NCI-H128 (cell line): ENCODE data around the gene SVOPL.

ENCODE experiments used
- DNase-seq: peaks from one replicate; lab custom pipeline; 2025; ENCODE audit not compliant: unreplicated experiment; lab: John Stamatoyannopoulos, UW

SVOPL gene

DNA sequence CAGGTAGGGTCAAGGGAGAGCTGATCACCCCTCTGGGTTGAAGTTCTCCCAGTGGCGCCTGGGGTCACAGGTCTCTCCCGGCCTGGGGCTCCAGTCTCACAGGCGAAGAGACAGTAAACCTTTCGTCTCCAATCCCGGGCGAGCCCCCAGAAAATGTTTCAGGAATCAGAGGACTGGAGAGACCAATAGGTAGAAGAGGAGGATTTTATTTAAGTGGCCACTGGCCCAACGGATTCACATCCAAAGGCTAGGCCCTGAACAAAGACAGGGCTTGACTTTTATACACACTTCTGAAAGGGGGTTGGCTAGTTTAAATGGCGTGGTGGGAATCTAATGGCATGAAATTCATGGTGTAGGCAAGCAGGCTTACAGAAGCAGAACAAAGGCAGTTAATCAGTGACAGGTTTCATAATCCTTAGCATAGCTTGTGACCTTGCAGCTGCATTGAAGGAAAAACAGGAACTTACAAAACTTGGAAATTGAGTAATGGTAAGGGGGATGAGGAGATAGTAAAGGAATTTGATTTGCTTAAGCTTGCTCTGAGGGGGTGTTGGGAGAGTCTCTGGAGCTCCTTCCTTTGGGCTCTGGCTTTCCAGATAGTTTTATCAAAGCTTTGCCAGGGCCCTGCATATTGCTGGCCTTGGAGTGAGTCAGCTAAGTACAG is 135.6 kb downstream of the SVOPL start:
- no peak for DNase-seq

DNA sequence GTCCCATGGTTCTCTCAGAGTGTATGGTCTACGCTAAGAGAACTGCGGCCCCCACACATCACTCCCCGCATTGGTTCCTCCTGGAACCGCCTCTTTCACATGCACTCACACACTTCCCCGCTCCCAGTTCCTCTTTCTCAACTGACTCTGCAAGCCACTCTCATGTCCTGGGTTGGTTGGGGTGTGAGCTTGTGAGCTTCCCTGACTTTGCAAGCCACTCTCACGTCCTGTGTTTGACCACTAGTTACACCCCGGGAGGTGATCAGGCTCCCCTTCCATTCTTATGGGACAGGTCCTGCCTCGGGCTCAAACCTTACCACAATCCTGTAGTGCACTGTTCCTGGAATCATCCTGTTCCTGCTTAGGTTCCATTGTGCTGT is 136.1 kb downstream of the SVOPL start:
- DNase-seq, result no peak

DNA sequence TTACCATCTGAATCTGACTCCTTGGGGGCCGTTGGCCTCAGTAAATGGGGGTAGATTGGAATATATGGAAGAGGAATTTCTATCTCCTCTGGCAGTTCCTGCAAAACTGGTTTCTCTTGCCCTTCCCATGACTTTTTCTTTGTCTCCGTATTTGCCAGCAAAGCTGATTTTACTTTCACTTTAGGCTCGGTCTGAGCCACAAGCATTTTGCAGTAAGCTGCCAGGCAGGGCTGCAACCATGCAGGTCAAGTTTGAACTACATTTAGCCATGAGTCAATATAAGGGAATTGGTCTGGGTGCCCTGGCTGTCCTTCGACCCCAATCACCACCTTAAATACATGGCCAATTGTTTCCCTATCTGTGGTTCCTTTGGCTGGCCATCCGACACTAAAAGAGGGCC is 136.8 kb downstream of the SVOPL start:
- no peak for DNase-seq

- DNase-seq, result no peak
Measured at GRCh38 chr7:138563808-138564207, 137.4 kb downstream of the SVOPL start.

DNA sequence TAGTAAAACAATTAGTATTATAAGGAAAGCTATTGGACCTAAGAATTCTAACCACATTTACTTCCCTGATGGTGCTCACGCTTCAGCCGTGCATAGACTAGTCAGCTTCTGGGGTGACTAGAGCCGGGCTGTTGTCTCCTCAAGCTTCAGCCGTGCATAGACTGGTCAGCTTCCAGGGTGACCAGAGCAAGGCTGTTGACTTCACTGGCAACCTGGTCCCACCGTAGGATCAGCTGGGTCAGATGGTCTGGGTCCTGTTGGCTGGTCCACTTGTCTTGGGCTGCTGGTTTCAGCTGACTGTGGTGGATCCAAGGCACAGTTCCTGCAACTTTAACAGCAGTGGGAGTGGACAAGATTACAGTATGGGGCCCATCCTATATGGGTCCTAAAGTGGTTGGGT is 141.7 kb downstream of the SVOPL start:
- no peak for DNase-seq

GRCh38 chr7:138556771-138557484 is 144.2 kb downstream of the SVOPL start:
- no peak for DNase-seq

DNA sequence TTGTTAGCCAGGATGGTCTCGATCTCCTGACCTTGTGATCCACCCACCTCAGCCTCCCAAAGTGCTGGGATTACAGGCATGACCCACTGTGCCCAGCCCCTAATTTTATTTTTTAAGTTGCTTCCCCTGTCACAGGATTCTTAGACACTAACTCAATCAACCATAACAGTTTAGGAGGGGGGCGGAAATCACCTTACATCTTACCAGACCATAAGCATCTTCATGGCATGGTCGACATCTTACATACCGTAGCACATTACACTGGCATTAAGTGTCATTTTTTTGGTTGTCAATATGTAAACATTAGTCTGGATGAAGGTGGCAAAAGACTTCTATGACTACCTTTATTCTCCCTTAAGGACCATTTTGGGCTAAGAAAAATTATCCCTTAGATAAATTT is 145.5 kb downstream of the SVOPL start:
- no peak for DNase-seq

DNA sequence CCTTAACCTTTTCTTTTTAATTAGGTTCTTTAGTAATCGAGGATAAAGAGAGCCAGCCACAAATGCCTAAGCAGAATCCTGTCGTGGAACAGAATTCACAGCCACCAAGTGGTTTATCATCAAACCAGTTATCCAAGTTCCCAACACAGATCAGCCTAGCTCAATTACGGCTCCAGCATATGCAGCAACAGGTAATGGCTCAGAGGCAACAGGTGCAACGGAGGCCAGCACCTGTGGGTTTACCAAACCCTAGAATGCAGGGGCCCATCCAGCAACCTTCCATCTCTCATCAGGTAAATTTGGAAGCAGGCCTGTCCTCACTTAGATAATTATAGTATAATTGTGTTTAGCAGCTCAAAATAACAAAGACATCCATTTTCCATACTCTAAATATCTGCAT is 146.5 kb downstream of the SVOPL start:
- no peak for DNase-seq

GRCh38 chr7:138553805-138554204 is 147.4 kb downstream of the SVOPL start:
- no peak for DNase-seq

GRCh38 chr7:138551102-138551501 is 150.1 kb downstream of the SVOPL start:
- no peak for DNase-seq

- no peak for DNase-seq
Measured at GRCh38 chr7:138550337-138550736, 150.8 kb downstream of the SVOPL start.

- DNase-seq, result no peak
Measured at GRCh38 chr7:138549082-138549481, 152.1 kb downstream of the SVOPL start.

GRCh38 chr7:138546829-138547228 is 154.3 kb downstream of the SVOPL start:
- no peak for DNase-seq

- DNase-seq, result no peak
Measured at GRCh38 chr7:138546064-138546619, 155.0 kb downstream of the SVOPL start.

DNA sequence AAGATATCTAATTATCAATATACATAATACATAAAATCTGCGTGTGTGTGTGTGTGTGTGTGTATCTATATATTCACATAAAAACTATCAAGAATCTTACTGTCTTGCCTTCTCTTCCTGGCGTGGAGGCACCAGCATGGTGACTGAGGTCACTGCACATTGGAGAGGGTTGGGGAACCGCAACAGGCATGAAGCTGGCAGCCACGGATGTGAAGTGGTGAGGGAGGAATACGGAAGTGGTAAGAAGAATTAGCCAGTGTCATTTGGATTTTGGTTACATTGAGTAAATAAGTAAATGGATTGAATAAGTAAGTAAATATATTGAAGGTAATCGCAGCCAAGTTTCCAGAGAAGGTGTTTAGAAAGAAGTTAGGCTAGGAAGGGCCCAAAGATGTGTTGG is 156.0 kb downstream of the SVOPL start:
- no peak for DNase-seq
